Activated CD8-positive, alpha-beta memory T cell treated with anti-CD3 and anti-CD28 coated beads for 48 hours (primary cell): ENCODE data around the gene PRODH2.
A peak's percentile ranks its signal among the peaks of the same experiment; 100 is the strongest.

Experiments used
- DNase-seq, 3 experiments: peaks; one replicate each; pipeline ENCODE4 v3.0.0-alpha.2; 2020; ENCODE audit warnings: low read depth in 2 of 3, low spot score in 2 of 3

Gene PRODH2

GRCh38 chr19:35759697-35760096 lies 52.9 kb downstream of the PRODH2 start:
- DNase-seq = no peak

GRCh38 chr19:35757749-35758608 lies 54.7 kb downstream of the PRODH2 start, which contains the start of gene PROSER3:
PROSER3 (plus strand) TSS chr19:35758176; CDS start chr19:35758216, 40 bp downstream.
- DNase-seq = peak; percentile 88 to 98 (median 92)

GRCh38 chr19:35757231-35757748 lies 55.4 kb downstream of the PRODH2 start:
- peak in 1 of 3 experiments; percentile 26 for DNase-seq

- no peak for DNase-seq
Observed at GRCh38 chr19:35756377-35757230, 56.0 kb downstream of the PRODH2 start, which contains the start of gene HSPB6. HSPB6 (minus strand) TSS chr19:35757029; CDS start chr19:35757008, 21 bp downstream.

- no peak for DNase-seq
Observed at GRCh38 chr19:35755550-35756376, 56.9 kb downstream of the PRODH2 start.

GRCh38 chr19:35755131-35755549 lies 57.5 kb downstream of the PRODH2 start:
- no peak for DNase-seq

- no peak for DNase-seq
Observed at GRCh38 chr19:35754370-35755130, 58.1 kb downstream of the PRODH2 start.

- no peak for DNase-seq
Observed at GRCh38 chr19:35753634-35754369, 58.8 kb downstream of the PRODH2 start.

- no peak for DNase-seq
Observed at GRCh38 chr19:35752746-35753350, 59.8 kb downstream of the PRODH2 start.

GRCh38 chr19:35751839-35752745 lies 60.6 kb downstream of the PRODH2 start:
- DNase-seq = no peak

- DNase-seq = no peak
Observed at GRCh38 chr19:35750167-35750566, 62.5 kb downstream of the PRODH2 start.
